Smooth muscle cell of the umbilical artery (primary cell): ENCODE measurements around the gene DENND1B. TPM values are rescaled to one million over a fixed set of nuclear protein-coding genes. Genes with fewer than 3 reads are reported as not detected.

Experiments
- total RNA-seq: library from RNA; depleted of rRNA; stranded (reverse); fragments of >200 nt; gene quantifications from 2 replicates; pipeline ENCODE4 v1.2.3, GENCODE V29; 2014

Gene DENND1B, protein sequence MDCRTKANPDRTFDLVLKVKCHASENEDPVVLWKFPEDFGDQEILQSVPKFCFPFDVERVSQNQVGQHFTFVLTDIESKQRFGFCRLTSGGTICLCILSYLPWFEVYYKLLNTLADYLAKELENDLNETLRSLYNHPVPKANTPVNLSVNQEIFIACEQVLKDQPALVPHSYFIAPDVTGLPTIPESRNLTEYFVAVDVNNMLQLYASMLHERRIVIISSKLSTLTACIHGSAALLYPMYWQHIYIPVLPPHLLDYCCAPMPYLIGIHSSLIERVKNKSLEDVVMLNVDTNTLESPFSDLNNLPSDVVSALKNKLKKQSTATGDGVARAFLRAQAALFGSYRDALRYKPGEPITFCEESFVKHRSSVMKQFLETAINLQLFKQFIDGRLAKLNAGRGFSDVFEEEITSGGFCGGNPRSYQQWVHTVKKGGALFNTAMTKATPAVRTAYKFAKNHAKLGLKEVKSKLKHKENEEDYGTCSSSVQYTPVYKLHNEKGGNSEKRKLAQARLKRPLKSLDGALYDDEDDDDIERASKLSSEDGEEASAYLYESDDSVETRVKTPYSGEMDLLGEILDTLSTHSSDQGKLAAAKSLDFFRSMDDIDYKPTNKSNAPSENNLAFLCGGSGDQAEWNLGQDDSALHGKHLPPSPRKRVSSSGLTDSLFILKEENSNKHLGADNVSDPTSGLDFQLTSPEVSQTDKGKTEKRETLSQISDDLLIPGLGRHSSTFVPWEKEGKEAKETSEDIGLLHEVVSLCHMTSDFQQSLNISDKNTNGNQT
- total RNA-seq: 8.3 and 10.5 TPM in 2 replicates

DNA sequence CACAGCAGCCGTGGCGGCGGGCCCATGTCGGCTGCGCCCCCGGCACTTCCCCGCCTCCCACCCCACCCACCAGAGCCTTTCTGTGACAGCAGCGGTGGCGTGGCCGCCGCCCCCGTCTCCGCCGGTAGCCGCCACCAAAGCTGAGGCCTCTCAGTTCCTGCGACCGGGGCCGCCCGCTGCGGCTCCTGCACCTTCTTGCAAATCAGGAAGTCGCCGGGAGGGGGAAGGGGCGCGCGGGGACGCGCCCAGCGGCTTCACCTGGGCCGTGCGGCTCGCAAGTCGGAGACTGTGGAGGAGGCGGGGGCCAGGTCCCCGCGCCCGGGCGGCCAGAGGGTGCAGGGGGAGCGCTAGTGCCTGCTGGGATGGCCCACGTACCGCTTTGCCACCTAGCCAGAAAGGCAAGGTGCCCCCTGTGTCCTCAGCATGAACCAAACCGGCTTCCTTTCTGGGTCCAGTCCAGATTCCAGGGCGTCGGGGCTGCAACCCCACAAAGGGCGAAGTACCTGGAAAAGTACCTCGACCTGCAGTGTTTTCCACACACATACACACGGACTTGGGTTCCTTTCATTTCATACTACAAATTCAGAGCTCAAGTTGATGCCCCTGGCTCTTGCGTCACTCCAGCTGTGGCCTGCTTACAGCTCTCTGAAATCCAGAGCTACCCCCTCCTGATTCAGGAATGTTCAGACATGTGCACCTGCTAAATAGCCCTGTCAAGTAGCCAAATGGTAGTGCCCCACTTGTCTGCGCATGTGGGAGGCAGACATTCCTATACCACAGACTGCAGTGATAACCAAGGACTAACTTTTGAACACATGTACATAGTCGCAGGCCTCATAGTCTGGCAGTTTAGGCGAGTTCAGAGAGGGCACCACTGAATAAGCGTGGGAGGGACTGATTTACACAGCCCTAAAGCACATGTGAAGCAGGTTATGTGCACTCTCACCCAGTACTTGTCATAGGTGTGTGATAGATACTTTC lies at the start of gene DENND1B:
DENND1B (minus strand) TSS at position 199 of the 981 bp plus-strand sequence. CDS start 325 bp downstream, outside the sequence.

Other genes with a start within 250 kb of the DENND1B start
- 2.4 and 4.8 TPM in 2 replicates for gene C1orf53, start 127.2 kb upstream of the DENND1B start, total RNA-seq
- gene LHX9, start 141.9 kb upstream of the DENND1B start, total RNA-seq: not detected in 2 replicates